K562 (cell line): ENCODE measurements around the gene GPR157. TPM values are rescaled to one million over a fixed set of nuclear protein-coding genes. Genes with fewer than 3 reads are reported as not detected.

Source experiments
- AFF1 ChIP-seq, 2 experiments: fragments of 450-650 bp; IDR thresholded peaks; 2 replicates each; pipeline ENCODE4 v1.6.1; 2018; ENCODE audit warnings: mild to moderate bottlenecking in 2 of 2, low read depth in 1 of 2; ENCODE audit not compliant: partially characterized antibody in 2 of 2
- AFF4 ChIP-seq: sonication (generic); formaldehyde crosslinking; IDR thresholded peaks from 2 replicates; pipeline ENCODE4 v1.8.0; 2023; ENCODE audit warnings: mild to moderate bottlenecking, missing genetic modification reagents
- CEBPB ChIP-seq: fragments of 450-650 bp; IDR thresholded peaks from 2 replicates; pipeline ENCODE4 v1.6.1; 2016; ENCODE audit warnings: missing genetic modification characterization, missing compliant biosample characterization
- ESRRA ChIP-seq: fragments of 450-650 bp; IDR thresholded peaks from 2 replicates; pipeline ENCODE4 v1.6.1; 2014; ENCODE audit warnings: low read depth, mild to moderate bottlenecking, moderate library complexity, borderline replicate concordance
- HCFC1 ChIP-seq: IDR thresholded peaks from 2 replicates; pipeline ENCODE4 v1.6.1; 2012; ENCODE audit warnings: low read depth, low read length, improper control_type of control experiment
- OTX1 ChIP-seq: fragments of 450-650 bp; formaldehyde crosslinking; IDR thresholded peaks from 2 replicates; pipeline ENCODE4 v1.4.0; 2022; ENCODE audit warnings: mild to moderate bottlenecking
- TEAD1 ChIP-seq, 2 experiments: fragments of 450-650 bp in 1 of 2; sonication (generic) in 1 of 2; formaldehyde crosslinking; IDR thresholded peaks; 2 replicates each; pipeline versions ENCODE4 v1.4.0 to v1.8.0; 2020 to 2022; ENCODE audit warnings: mild to moderate bottlenecking in 2 of 2, missing genetic modification reagents in 1 of 2
- polyA plus RNA-seq, 8 experiments: library from polyadenylated mRNA; depleted of rRNA in 4 of 8; stranded (reverse) in 5 of 8; unstranded in 3 of 8; fragments of >200 nt; fragmentation: Nextera tagmentation in 2 of 8; fragmentation: Illumina TruSeq in 1 of 8; extraction: Ambion mirVana in 2 of 8; extraction: Trizol in 1 of 8; gene quantifications; 2 replicates each; pipeline versions ENCODE4 v1.2.1 to v1.2.3, GENCODE V29; 2011 to 2014; ENCODE audit warnings: inconsistent platforms in 1 of 8, missing spikeins in 1 of 8
- total RNA-seq, 7 experiments: library from RNA; depleted of rRNA in 6 of 7; stranded (reverse); fragments of >200 nt in 6 of 7; fragmentation: Illumina TruSeq in 2 of 7; extraction: Trizol in 2 of 7; gene quantifications; 2 replicates each; pipeline versions ENCODE4 v1.2.1 to v1.2.3, GENCODE V29; 2011 to 2021; ENCODE audit warnings: low replicate concordance in 1 of 7

Gene GPR157
- total and polyA plus RNA-seq, 9 of the 15 experiments (the other 6 are each of a cell fraction or from before 2014, with no cell fraction given) = 0.01 to 0.18 (median 0.04) TPM; not detected in 4

- no peak for TF ChIP-seq AFF1 (IDR thresholded peaks at IDR 0.05; ENCODE audit: low read depth in 1 of 2, partially characterized antibody in 2 of 2)
- no peak for TF ChIP-seq CEBPB (tag)
- TF ChIP-seq OTX1 (CRISPR knock-in tag) = no peak
- TF ChIP-seq AFF4 (CRISPR knock-in tag) = no peak
- no peak for TF ChIP-seq ESRRA
- TF ChIP-seq HCFC1 = no peak
- TF ChIP-seq TEAD1 (CRISPR knock-in tag; IDR thresholded peaks at IDR 0.05) = no peak
Observed at GRCh38 chr1:9108056-9108665, 20.7 kb downstream of the GPR157 start (continued).
